Ovary (tissue), 9 donors: Measurements from ENCODE around the gene ELAVL1. TPM values are rescaled to one million over a fixed set of nuclear protein-coding genes. Genes with fewer than 3 reads are reported as not detected.

Experiments used
- DNase-seq, 5 donors: peaks; one replicate each; pipeline ENCODE4 v3.0.0-alpha.2; 2019 to 2020
- H3K27ac ChIP-seq, 2 donors: fragments of 200-600 bp; one replicate each; pipeline versions ENCODE4 v1.5.1 to v1.8.0; 2019 to 2022
- H3K27me3 ChIP-seq: fragments of 200-600 bp; one replicate; pipeline ENCODE4 v1.8.0; 2022
- H3K36me3 ChIP-seq: fragments of 200-600 bp; sonication (generic); one replicate; pipeline ENCODE4 v1.5.1; 2019
- H3K4me1 ChIP-seq: one replicate; pipeline ENCODE4 v1.8.1; 2013; ENCODE audit warnings: mild to moderate bottlenecking, moderate library complexity; ENCODE audit not compliant: insufficient read depth
- H3K4me3 ChIP-seq: fragments of 200-600 bp; sonication (generic); one replicate; pipeline ENCODE4 v1.5.1; 2017
- H3K9me3 ChIP-seq, 2 donors: fragments of 200-600 bp in 1 of 2; sonication (generic) in 1 of 2; one replicate each; pipeline versions ENCODE4 v1.5.1 to v1.8.1; 2013 to 2019; ENCODE audit warnings: mild to moderate bottlenecking in 1 of 2, moderate library complexity in 1 of 2
- CTCF ChIP-seq, 3 donors: fragments of 450-650 bp in 2 of 3; fragments of 200-600 bp in 1 of 3; IDR thresholded peaks; one replicate each; pipeline versions ENCODE4 v1.5.1 to v1.8.0; 2016 to 2022; ENCODE audit warnings: antibody characterized with exemption in 3 of 3, mild to moderate bottlenecking in 1 of 3
- EP300 ChIP-seq: sonication (generic); formaldehyde crosslinking; IDR thresholded peaks from one replicate; pipeline ENCODE4 v1.6.1; 2017; ENCODE audit warnings: antibody characterized with exemption
- POLR2A ChIP-seq: fragments of 450-650 bp; IDR thresholded peaks from one replicate; pipeline ENCODE4 v1.6.1; 2017; ENCODE audit warnings: antibody characterized with exemption, mild to moderate bottlenecking, moderate library complexity
- WGBS, 3 donors: extraction: QIAGEN DNeasy Blood & Tissue Kit in 1 of 3; methylation state at CpG; one replicate each; pipeline versions ENCODE4 v1.1.5 to v1.1.7; 2013 to 2017; 5-methylcytosine and 5-hydroxymethylcytosine counted together
- intact Hi-C, 4 donors: fragments of 100-400 bp; cut with DNase I; formaldehyde crosslinking; loops; one replicate each; pipeline versions ENCODE4 v1.11.0 to v1.15.1; 2022 to 2023
- polyA plus RNA-seq, 2 donors: library from polyadenylated mRNA; stranded (reverse); fragments of 200-250 nt in 1 of 2; fragments of 350-450 nt in 1 of 2; fragmentation: Illumina TruSeq in 1 of 2; extraction: RNeasy Lipid Tissue Mini Kit (QIAGEN cat#74804) in 1 of 2; gene quantifications; one replicate each; pipeline ENCODE4 v1.2.3, GENCODE V29; 2013 to 2014
- total RNA-seq, 7 donors: library from RNA; depleted of rRNA in 2 of 7; stranded (reverse); fragments of >200 nt in 2 of 7; fragmentation: NEBNext Ultra II Directional in 3 of 7; extraction: Animal tissue kit (Norgen Biotek cat#: 25700) in 3 of 7; gene quantifications; one replicate each; pipeline versions ENCODE4 v1.1.0 to v1.2.4, GENCODE V29; 2016 to 2023
- donor health status: DM: no; HTN: no; CAD: no; lungs with moderate emphysema.
- donor health status: DM: no; HTN: no; CAD: no.
- donor health status: Bipolar disorder and iron deficiency.
- donor health status: DM: yes; HTN: yes; CAD: no.
- donor health status: DM: no; HTN: no; CAD: no.
- donor health status: DM: yes; HTN: yes; CAD: no.

Gene ELAVL1
- total and polyA plus RNA-seq, 9 donors, result 13.8 to 78.4 (median 63.5) TPM

GRCh38 chr19:7922836-7923195, 82.6 kb downstream of the ELAVL1 start:
- Histone ChIP-seq H3K27me3 (no peaks in the 10 kb centered on the region), H3K4me1 (peaks cover 36% of the 10 kb centered on the region), H3K4me3 (no peak overlapping the region), H3K9me3 (no peaks in the 10 kb centered on the region), H3K27ac (no peak overlapping the region), H3K36me3 (no peaks in the 10 kb centered on the region)
- WGBS, 3 donors, result 82 to 87% (median 85%) methylated on average over 8 of the region's 8 CpGs
- DNase-seq, result peak in 1 of 5 donors; percentile 38
- TF ChIP-seq EP300 (no peak), POLR2A (no peak), CTCF (IDR thresholded peaks at IDR 0.05) (no peak)
- intact Hi-C loops, result no loop called here

GRCh38 chr19:7921967-7922835, 83.2 kb downstream of the ELAVL1 start:
- H3K4me1 ChIP-seq, result peaks cover 33% of the 10 kb centered on the region
- H3K9me3 ChIP-seq, result no peaks in the 10 kb centered on the region
- no peak overlapping the region for H3K27ac ChIP-seq
- no peaks in the 10 kb centered on the region for H3K27me3 ChIP-seq
- peak in 3 of 5 donors; percentile 49 to 53 (median 52) for DNase-seq
- no peak overlapping the region for H3K4me3 ChIP-seq
- intact Hi-C loops, result no loop called here
- no peaks in the 10 kb centered on the region for H3K36me3 ChIP-seq
- WGBS, 3 donors, result 81 to 90% (median 87%) methylated on average over 28 to 31 of the region's 31 CpGs
- no peak for TF ChIP-seq CTCF (IDR thresholded peaks at IDR 0.05)
- no peak for TF ChIP-seq EP300
- no peak for TF ChIP-seq POLR2A

- peak overlapping the region in 1 of 2 donors; percentile 60 for H3K27ac ChIP-seq
- peak overlapping the region; percentile 44 for H3K4me3 ChIP-seq
- H3K27me3 ChIP-seq, result no peaks in the 10 kb centered on the region
- no peaks in the 10 kb centered on the region for H3K9me3 ChIP-seq
- H3K4me1 ChIP-seq, result peaks cover 26% of the 10 kb centered on the region
- intact Hi-C loops, result no loop called here
- H3K36me3 ChIP-seq, result no peaks in the 10 kb centered on the region
- WGBS, 3 donors, result 29 to 50% (median 33%) methylated on average over 12 to 17 of the region's 17 CpGs
- peak in 2 of 5 donors; percentile 41 to 52 for DNase-seq
- TF ChIP-seq CTCF (IDR thresholded peaks at IDR 0.05) (no peak), EP300 (no peak), POLR2A (no peak)
Measured at GRCh38 chr19:7921302-7921966, 84.0 kb downstream of the ELAVL1 start.

GRCh38 chr19:7920519-7921301, 84.7 kb downstream of the ELAVL1 start:
- peak; percentile 99 to 100 (median 100) for DNase-seq
- Histone ChIP-seq H3K4me3 (peak overlapping the region; percentile 96), H3K27me3 (peaks cover 3% of the 10 kb centered on the region), H3K4me1 (peaks cover 28% of the 10 kb centered on the region), H3K36me3 (no peaks in the 10 kb centered on the region), H3K27ac (peak overlapping the region in 1 of 2 donors; percentile 78), H3K9me3 (no peaks in the 10 kb centered on the region)
- no peak for TF ChIP-seq POLR2A
- TF ChIP-seq CTCF (IDR thresholded peaks at IDR 0.05), result no peak
- no peak for TF ChIP-seq EP300
- 1 to 3% (median 2%) methylated on average over 50 to 62 of the region's 62 CpGs for WGBS, 3 donors
- intact Hi-C loops, result no loop called here
